H9 (cell line): ENCODE data around the gene TMEM235. TPM values are rescaled to one million over a fixed set of nuclear protein-coding genes. Genes with fewer than 3 reads are reported as not detected.

Experiments
- DNase-seq: peaks from one replicate; pipeline ENCODE4 v3.0.0-alpha.2; 2017
- H2AFZ ChIP-seq: one replicate; pipeline ENCODE4 v1.6.1; 2013; ENCODE audit warnings: mild to moderate bottlenecking, low read length, control low read depth, moderate library complexity
- H2AK5ac ChIP-seq: 2 replicates; pipeline ENCODE4 v1.6.1; 2013; ENCODE audit warnings: low read length, control low read depth, mixed read lengths; ENCODE audit not compliant: insufficient read length
- H2BK120ac ChIP-seq: one replicate; pipeline ENCODE4 v1.6.1; 2013; ENCODE audit warnings: low read depth, mild to moderate bottlenecking, low read length, control low read depth, inconsistent platforms; ENCODE audit not compliant: poor library complexity, severe bottlenecking
- H2BK12ac ChIP-seq: 2 replicates; pipeline ENCODE4 v1.6.1; 2013; ENCODE audit warnings: low read length, control low read depth, mixed read lengths, low read depth; ENCODE audit not compliant: insufficient read length
- H2BK15ac ChIP-seq: 2 replicates; pipeline ENCODE4 v1.6.1; 2013; ENCODE audit warnings: low read depth, low read length, control low read depth
- H2BK20ac ChIP-seq: one replicate; pipeline ENCODE4 v1.6.1; 2013; ENCODE audit warnings: low read depth, mild to moderate bottlenecking, low read length, control low read depth, inconsistent platforms; ENCODE audit not compliant: poor library complexity, severe bottlenecking
- H2BK5ac ChIP-seq: 2 replicates; pipeline ENCODE4 v1.6.1; 2013; ENCODE audit warnings: low read length, control low read depth, mixed read lengths; ENCODE audit not compliant: insufficient read length
- H3K14ac ChIP-seq: 2 replicates; pipeline ENCODE4 v1.6.1; 2013; ENCODE audit warnings: low read length, control low read depth; ENCODE audit not compliant: insufficient read depth
- H3K18ac ChIP-seq: 2 replicates; pipeline ENCODE4 v1.6.1; 2013; ENCODE audit warnings: low read depth, mild to moderate bottlenecking, mixed read lengths, low read length, control low read depth; ENCODE audit not compliant: insufficient read length
- H3K23ac ChIP-seq: 2 replicates; pipeline ENCODE4 v1.6.1; 2013; ENCODE audit warnings: low read length, control low read depth, mixed read lengths, low read depth; ENCODE audit not compliant: insufficient read length
- H3K23me2 ChIP-seq: 2 replicates; pipeline ENCODE4 v1.6.1; 2013; ENCODE audit warnings: low read depth, mild to moderate bottlenecking, mixed read lengths, low read length, control low read depth; ENCODE audit not compliant: insufficient read length, poor library complexity, severe bottlenecking
- H3K27ac ChIP-seq: 2 replicates; pipeline ENCODE4 v1.5.1; 2013; ENCODE audit warnings: low read length, control low read depth, mixed read lengths, low read depth; ENCODE audit not compliant: insufficient read length
- H3K27me3 ChIP-seq: 2 replicates; pipeline ENCODE4 v1.6.1; 2013; ENCODE audit warnings: low read length, control low read depth, inconsistent platforms; ENCODE audit not compliant: insufficient read depth
- H3K4ac ChIP-seq: 2 replicates; pipeline ENCODE4 v1.6.1; 2013; ENCODE audit warnings: low read depth, mild to moderate bottlenecking, control low read depth, inconsistent platforms, low read length, moderate library complexity
- H3K4me1 ChIP-seq: 2 replicates; pipeline ENCODE4 v1.6.1; 2013; ENCODE audit warnings: low read length, control low read depth, inconsistent platforms; ENCODE audit not compliant: insufficient read depth
- H3K4me2 ChIP-seq: 2 replicates; pipeline ENCODE4 v1.6.1; 2013; ENCODE audit warnings: low read length, control low read depth, mixed read lengths; ENCODE audit not compliant: insufficient read length, insufficient read depth
- H3K56ac ChIP-seq: 2 replicates; pipeline ENCODE4 v1.6.1; 2013; ENCODE audit warnings: low read depth, mild to moderate bottlenecking, mixed read lengths, low read length, control low read depth; ENCODE audit not compliant: insufficient read length
- H3K79me1 ChIP-seq: 2 replicates; pipeline ENCODE4 v1.6.1; 2013; ENCODE audit warnings: low read depth, mild to moderate bottlenecking, moderate library complexity, low read length, control low read depth, inconsistent platforms; ENCODE audit not compliant: insufficient read depth, poor library complexity, severe bottlenecking
- H3K79me2 ChIP-seq: 2 replicates; pipeline ENCODE4 v1.6.1; 2013; ENCODE audit warnings: low read length, control low read depth, inconsistent platforms; ENCODE audit not compliant: insufficient read depth
- H3K9ac ChIP-seq: 2 replicates; pipeline ENCODE4 v1.6.1; 2013; ENCODE audit warnings: low read length, control low read depth, mixed read lengths; ENCODE audit not compliant: insufficient read length; ENCODE audit errors: extremely low read depth
- H3K9me3 ChIP-seq: one replicate; pipeline ENCODE4 v1.6.1; 2013; ENCODE audit warnings: low read depth, low read length, inconsistent platforms; ENCODE audit not compliant: control insufficient read depth
- H3T11ph ChIP-seq: one replicate; pipeline ENCODE4 v1.6.1; 2013; ENCODE audit warnings: mild to moderate bottlenecking, low read length, control low read depth, inconsistent platforms
- H4K20me1 ChIP-seq: one replicate; pipeline ENCODE4 v1.6.1; 2013; ENCODE audit not compliant: control insufficient read depth, insufficient read length, insufficient read depth
- H4K5ac ChIP-seq: 2 replicates; pipeline ENCODE4 v1.6.1; 2013; ENCODE audit warnings: low read depth, mild to moderate bottlenecking, mixed read lengths, low read length, control low read depth; ENCODE audit not compliant: insufficient read length
- H4K8ac ChIP-seq: replicated peaks from 2 replicates; pipeline ENCODE4 v1.6.1; 2013; ENCODE audit warnings: low read length, control low read depth, mixed read lengths, low read depth; ENCODE audit not compliant: insufficient read length
- H4K91ac ChIP-seq: 2 replicates; pipeline ENCODE4 v1.6.1; 2013; ENCODE audit warnings: low read depth, mild to moderate bottlenecking, moderate library complexity, mixed read lengths, low read length, control low read depth; ENCODE audit not compliant: insufficient read length
- H3K27ac Mint-ChIP-seq, 3 experiments: 2 replicates in 2 of 3; 3 replicates in 1 of 3; pipeline ENCODE4 v1.8.0; 2020 to 2021; ENCODE audit warnings: mixed read lengths in 3 of 3, mild to moderate bottlenecking in 1 of 3, moderate library complexity in 1 of 3
- H3K27me3 Mint-ChIP-seq: 2 replicates; pipeline ENCODE4 v1.8.0; 2021; ENCODE audit warnings: low read depth, mild to moderate bottlenecking, moderate library complexity, mixed read lengths
- H3K36me3 Mint-ChIP-seq, 3 experiments: 2 replicates in 2 of 3; 3 replicates in 1 of 3; pipeline ENCODE4 v1.8.0; 2020 to 2021; ENCODE audit warnings: low read depth in 3 of 3, mixed read lengths in 3 of 3; ENCODE audit not compliant: insufficient read depth in 1 of 3
- H3K4me1 Mint-ChIP-seq, 2 experiments: 2 replicates each; pipeline ENCODE4 v1.8.0; 2020; ENCODE audit warnings: mixed read lengths in 2 of 2
- H3K4me3 Mint-ChIP-seq, 2 experiments: 2 replicates in 1 of 2; 3 replicates in 1 of 2; pipeline ENCODE4 v1.8.0; 2020 to 2021; ENCODE audit warnings: mild to moderate bottlenecking in 2 of 2, mixed read lengths in 2 of 2, moderate library complexity in 1 of 2
- H3K9me3 Mint-ChIP-seq, 2 experiments: 2 replicates in 1 of 2; 3 replicates in 1 of 2; pipeline ENCODE4 v1.8.0; 2020; ENCODE audit warnings: mild to moderate bottlenecking in 2 of 2, mixed read lengths in 2 of 2, moderate library complexity in 1 of 2
- WGBS: extraction: QIAGEN DNeasy Blood & Tissue Kit; methylation state at CpG from one replicate; pipeline ENCODE4 v1.1.7; 2013; ENCODE audit warnings: missing lambda C conversion rate, low lambda C conversion rate, mixed read lengths; ENCODE audit not compliant: insufficient read length; ENCODE audit errors: extremely low coverage; 5-methylcytosine and 5-hydroxymethylcytosine counted together
- total RNA-seq: library from RNA; stranded (reverse); gene quantifications from 2 replicates; pipeline ENCODE4 v1.2.1, GENCODE V29; 2021
- TF ChIP-seq, protein P1 (sequence below): fragments of 200-600 bp; sonication (generic); conservative IDR thresholded peaks from 3 replicates; pipeline ENCODE4 v1.8.0; 2021; ENCODE audit warnings: antibody characterized with exemption, mild to moderate bottlenecking

The TMEM235 gene
- total RNA-seq, 1 experiment from 2014 or later: 0.28 TPM

DNA sequence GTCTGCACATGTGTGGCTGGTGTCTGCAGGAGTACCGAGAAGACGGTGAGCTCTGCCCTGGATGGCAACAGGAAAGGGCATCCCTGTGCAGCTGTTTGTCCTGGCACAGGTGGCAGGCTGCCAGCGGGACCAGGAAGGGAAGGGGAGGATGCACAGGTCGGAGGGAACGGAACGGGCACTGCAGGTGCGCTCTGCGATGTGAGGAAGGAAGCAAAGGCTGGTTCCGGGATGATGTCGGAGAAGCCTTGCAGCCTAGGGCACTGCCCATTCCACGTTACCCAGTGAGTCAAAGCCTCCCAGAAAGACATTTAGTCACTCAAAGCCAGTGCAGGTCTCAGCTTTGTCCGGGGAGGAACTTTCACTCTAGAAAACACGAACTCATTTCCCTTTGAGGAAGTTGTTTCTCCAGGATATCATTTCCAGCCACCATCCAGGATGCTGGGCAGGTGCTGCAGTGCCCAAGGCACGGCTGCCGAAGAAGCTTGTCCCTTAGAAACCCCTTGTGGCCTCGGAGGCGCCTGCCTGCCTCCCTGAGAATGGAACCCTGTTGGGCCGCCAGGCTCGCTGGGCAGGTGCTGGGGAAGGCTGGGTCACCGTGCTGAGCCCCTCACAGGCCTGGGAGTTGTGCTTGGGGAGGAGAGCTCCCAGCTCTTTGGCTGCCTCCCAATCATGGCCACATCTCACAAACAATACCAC lies 4.5 kb upstream of the TMEM235 start:
- Mint-ChIP-seq H3K36me3 (peaks cover 18 to 28% (median 26%) of the 10 kb centered on the region in 3 experiments; a peak in 6 of 7 replicates), H3K27me3 (peaks cover 29% of the 10 kb centered on the region), H3K27ac (no peak overlapping the region), H3K9me3 (no peaks in the 10 kb centered on the region; a peak in 1 of 5 replicates), H3K4me1 (peaks cover 0 to 6% of the 10 kb centered on the region in 2 experiments; a peak in 1 of 4 replicates), H3K4me3 (no peak overlapping the region)
- Histone ChIP-seq H2BK12ac (no peak overlapping the region), H2AFZ (no peak overlapping the region), H3K14ac (no peak overlapping the region), H2BK5ac (no peak overlapping the region), H3K23me2 (no peaks in the 10 kb centered on the region), H3T11ph (no peak overlapping the region), H2AK5ac (no peak overlapping the region), H4K8ac (no peak overlapping the region), H3K18ac (no peak overlapping the region), H3K9me3 (no peaks in the 10 kb centered on the region), H4K91ac (no peak overlapping the region), H3K79me2 (no peaks in the 10 kb centered on the region), H2BK20ac (no peak overlapping the region), H4K20me1 (no peaks in the 10 kb centered on the region), H3K9ac (no peak overlapping the region), H3K4ac (no peak overlapping the region), H3K4me1 (no peaks in the 10 kb centered on the region), H3K27me3 (peaks cover 6% of the 10 kb centered on the region; the same call in 1 of the 2 replicates), H2BK120ac (no peak overlapping the region), H3K23ac (no peak overlapping the region), H3K27ac (no peak overlapping the region), H4K5ac (no peak overlapping the region), H2BK15ac (no peak overlapping the region), H3K79me1 (no peaks in the 10 kb centered on the region), H3K56ac (no peak overlapping the region), H3K4me2 (no peak overlapping the region)
- DNase-seq: no peak
- WGBS: no CpG with 5 or more reads among the region's 20 CpGs
- TF ChIP-seq, protein P1, sequence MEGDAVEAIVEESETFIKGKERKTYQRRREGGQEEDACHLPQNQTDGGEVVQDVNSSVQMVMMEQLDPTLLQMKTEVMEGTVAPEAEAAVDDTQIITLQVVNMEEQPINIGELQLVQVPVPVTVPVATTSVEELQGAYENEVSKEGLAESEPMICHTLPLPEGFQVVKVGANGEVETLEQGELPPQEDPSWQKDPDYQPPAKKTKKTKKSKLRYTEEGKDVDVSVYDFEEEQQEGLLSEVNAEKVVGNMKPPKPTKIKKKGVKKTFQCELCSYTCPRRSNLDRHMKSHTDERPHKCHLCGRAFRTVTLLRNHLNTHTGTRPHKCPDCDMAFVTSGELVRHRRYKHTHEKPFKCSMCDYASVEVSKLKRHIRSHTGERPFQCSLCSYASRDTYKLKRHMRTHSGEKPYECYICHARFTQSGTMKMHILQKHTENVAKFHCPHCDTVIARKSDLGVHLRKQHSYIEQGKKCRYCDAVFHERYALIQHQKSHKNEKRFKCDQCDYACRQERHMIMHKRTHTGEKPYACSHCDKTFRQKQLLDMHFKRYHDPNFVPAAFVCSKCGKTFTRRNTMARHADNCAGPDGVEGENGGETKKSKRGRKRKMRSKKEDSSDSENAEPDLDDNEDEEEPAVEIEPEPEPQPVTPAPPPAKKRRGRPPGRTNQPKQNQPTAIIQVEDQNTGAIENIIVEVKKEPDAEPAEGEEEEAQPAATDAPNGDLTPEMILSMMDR: no peak
